OCI-LY7 (cell line): Measurements from ENCODE around the gene THOP1. TPM values are rescaled to one million over a fixed set of nuclear protein-coding genes. Genes with fewer than 3 reads are reported as not detected.

Experiments
- BruUV-seq: library from RNA; stranded (reverse); fragments of 400-500 nt; replicated peaks from 2 replicates; lab custom pipeline; 2021; lab: Mats Ljungman, UMichigan
- CTCF ChIA-PET: fragments of 300-600 bp; sonication (Branson Sonifier 250); formaldehyde crosslinking; loops from one replicate; lab custom pipeline; 2022; ENCODE audit warnings: antibody characterized with exemption; ENCODE audit not compliant: unreplicated experiment; lab: Charles Lee
- POLR2A ChIA-PET: fragments of 300-600 bp; sonication (Branson Sonifier 250); formaldehyde crosslinking; loops from one replicate; lab custom pipeline; 2022; ENCODE audit warnings: antibody characterized with exemption; lab: Charles Lee
- DNase-seq: peaks from one replicate; pipeline ENCODE4 v3.0.0-alpha.2; 2015; ENCODE audit warnings: low spot score
- H2AFZ ChIP-seq: fragments of 200-600 bp; sonication (generic), shearing (Covaris generic); 2 replicates; pipeline ENCODE4 v1.6.1; 2014; ENCODE audit warnings: mild to moderate bottlenecking, antibody characterized with exemption, low read length, moderate library complexity
- H3K27ac ChIP-seq: fragments of 200-600 bp; sonication (generic); 2 replicates; pipeline ENCODE4 v1.5.1; 2014; ENCODE audit warnings: mixed run types, low read depth, mild to moderate bottlenecking, moderate library complexity, low read length, inconsistent platforms; ENCODE audit not compliant: poor library complexity, severe bottlenecking
- H3K36me3 ChIP-seq: fragments of 200-600 bp; sonication (generic); 2 replicates; pipeline ENCODE4 v1.6.1; 2014; ENCODE audit warnings: mild to moderate bottlenecking, antibody characterized with exemption, low read length, moderate library complexity, mixed read lengths; ENCODE audit not compliant: insufficient read depth
- H3K4me1 ChIP-seq: fragments of 200-600 bp; sonication (generic); 2 replicates; pipeline ENCODE4 v1.5.1; 2014; ENCODE audit warnings: mild to moderate bottlenecking, low read length; ENCODE audit not compliant: insufficient read depth, poor library complexity, severe bottlenecking
- H3K4me2 ChIP-seq: fragments of 200-600 bp; sonication (generic); 2 replicates; pipeline ENCODE4 v1.6.1; 2014; ENCODE audit warnings: mild to moderate bottlenecking, low read length
- H3K4me3 ChIP-seq: fragments of 200-600 bp; sonication (generic); 2 replicates; pipeline ENCODE4 v1.5.1; 2014; ENCODE audit warnings: mild to moderate bottlenecking, low read depth, low read length; ENCODE audit not compliant: poor library complexity, severe bottlenecking
- H3K79me2 ChIP-seq: fragments of 200-600 bp; sonication (generic); 2 replicates; pipeline ENCODE4 v1.6.1; 2016; ENCODE audit warnings: low read depth, mild to moderate bottlenecking, low read length, moderate library complexity, mixed read lengths; ENCODE audit not compliant: insufficient read depth
- H3K9me2 ChIP-seq: fragments of 200-600 bp; sonication (generic); 2 replicates; pipeline ENCODE4 v1.6.1; 2016; ENCODE audit warnings: mild to moderate bottlenecking, low read length, mixed read lengths; ENCODE audit not compliant: insufficient read depth
- H3K9me3 ChIP-seq: fragments of 200-600 bp; sonication (generic); 2 replicates; pipeline ENCODE4 v1.6.1; 2014; ENCODE audit warnings: mild to moderate bottlenecking, mixed run types, low read length, mixed read lengths
- H4K20me1 ChIP-seq: fragments of 200-600 bp; sonication (generic); 2 replicates; pipeline ENCODE4 v1.6.1; 2014; ENCODE audit warnings: mild to moderate bottlenecking, antibody characterized with exemption, low read length, moderate library complexity, mixed read lengths; ENCODE audit not compliant: insufficient read depth
- EZH2phosphoT487 ChIP-seq: fragments of 200-600 bp; sonication (generic); IDR thresholded peaks from 2 replicates; pipeline ENCODE4 v1.6.1; 2018; ENCODE audit warnings: low read depth, borderline replicate concordance, mild to moderate bottlenecking, mixed run types, antibody characterized with exemption, low read length, moderate library complexity, mixed read lengths
- intact Hi-C: fragments of 100-400 bp; cut with micrococcal nuclease; formaldehyde crosslinking; loops from one replicate; pipeline ENCODE4 v1.10.0; 2022; ENCODE audit not compliant: unreplicated experiment
- total RNA-seq, 2 experiments: library from RNA; depleted of rRNA in 1 of 2; stranded (reverse); fragments of >200 nt in 1 of 2; shearing (Covaris generic) in 1 of 2; gene quantifications; 2 replicates each; pipeline ENCODE4 v1.2.3, GENCODE V29; 2014 to 2022
- TF ChIP-seq, protein P1 (sequence below): fragments of 200-600 bp; sonication (generic); conservative IDR thresholded peaks from 2 replicates; pipeline ENCODE4 v1.5.1; 2014; ENCODE audit warnings: mild to moderate bottlenecking, antibody characterized with exemption, low read length, moderate library complexity, mixed read lengths

The THOP1 gene
- total RNA-seq, 2 experiments from 2014 or later = 170 to 191 TPM

DNA sequence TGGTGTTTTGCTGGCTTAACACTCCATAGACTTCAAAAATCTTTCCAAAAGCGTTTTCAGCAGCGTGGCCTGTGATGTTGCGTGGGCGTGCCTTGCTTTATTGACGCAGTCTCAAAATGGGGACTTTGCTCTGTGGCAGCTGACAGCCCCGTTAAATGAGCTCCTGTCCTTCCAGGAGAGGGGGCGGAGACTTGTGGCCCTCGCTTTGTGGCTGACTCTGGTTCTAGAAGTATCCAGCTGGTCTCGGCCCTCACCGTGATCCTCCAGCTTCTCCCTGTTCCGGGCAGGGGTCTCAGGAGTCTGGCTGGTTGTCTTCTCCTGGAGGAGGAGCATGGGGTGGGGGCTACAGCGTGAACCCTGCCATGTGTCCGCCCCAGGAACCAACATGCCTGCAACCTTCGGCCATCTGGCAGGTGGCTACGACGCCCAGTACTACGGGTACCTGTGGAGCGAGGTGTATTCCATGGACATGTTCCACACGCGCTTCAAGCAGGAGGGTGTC is 26.0 kb downstream of the THOP1 start:
- no peaks in the 10 kb centered on the region for H3K4me1 ChIP-seq
- intact Hi-C loops = no loop called here
- H3K36me3 ChIP-seq = peaks cover 87% of the 10 kb centered on the region
- H3K27ac ChIP-seq = no peak overlapping the region
- H3K4me3 ChIP-seq = no peak overlapping the region
- H2AFZ ChIP-seq = no peak overlapping the region
- no peaks in the 10 kb centered on the region for H3K9me2 ChIP-seq
- no peaks in the 10 kb centered on the region for H3K9me3 ChIP-seq
- H3K4me2 ChIP-seq = no peak overlapping the region
- no peak for TF ChIP-seq EZH2phosphoT487
- TF ChIP-seq, protein P1, sequence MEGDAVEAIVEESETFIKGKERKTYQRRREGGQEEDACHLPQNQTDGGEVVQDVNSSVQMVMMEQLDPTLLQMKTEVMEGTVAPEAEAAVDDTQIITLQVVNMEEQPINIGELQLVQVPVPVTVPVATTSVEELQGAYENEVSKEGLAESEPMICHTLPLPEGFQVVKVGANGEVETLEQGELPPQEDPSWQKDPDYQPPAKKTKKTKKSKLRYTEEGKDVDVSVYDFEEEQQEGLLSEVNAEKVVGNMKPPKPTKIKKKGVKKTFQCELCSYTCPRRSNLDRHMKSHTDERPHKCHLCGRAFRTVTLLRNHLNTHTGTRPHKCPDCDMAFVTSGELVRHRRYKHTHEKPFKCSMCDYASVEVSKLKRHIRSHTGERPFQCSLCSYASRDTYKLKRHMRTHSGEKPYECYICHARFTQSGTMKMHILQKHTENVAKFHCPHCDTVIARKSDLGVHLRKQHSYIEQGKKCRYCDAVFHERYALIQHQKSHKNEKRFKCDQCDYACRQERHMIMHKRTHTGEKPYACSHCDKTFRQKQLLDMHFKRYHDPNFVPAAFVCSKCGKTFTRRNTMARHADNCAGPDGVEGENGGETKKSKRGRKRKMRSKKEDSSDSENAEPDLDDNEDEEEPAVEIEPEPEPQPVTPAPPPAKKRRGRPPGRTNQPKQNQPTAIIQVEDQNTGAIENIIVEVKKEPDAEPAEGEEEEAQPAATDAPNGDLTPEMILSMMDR = no peak
- no peaks in the 10 kb centered on the region for H4K20me1 ChIP-seq
- POLR2A ChIA-PET = no interaction called here
- no peaks in the 10 kb centered on the region for H3K79me2 ChIP-seq
- no peak for DNase-seq
- BruUV-seq = no TSS peak
- CTCF ChIA-PET = no interaction called here

DNA sequence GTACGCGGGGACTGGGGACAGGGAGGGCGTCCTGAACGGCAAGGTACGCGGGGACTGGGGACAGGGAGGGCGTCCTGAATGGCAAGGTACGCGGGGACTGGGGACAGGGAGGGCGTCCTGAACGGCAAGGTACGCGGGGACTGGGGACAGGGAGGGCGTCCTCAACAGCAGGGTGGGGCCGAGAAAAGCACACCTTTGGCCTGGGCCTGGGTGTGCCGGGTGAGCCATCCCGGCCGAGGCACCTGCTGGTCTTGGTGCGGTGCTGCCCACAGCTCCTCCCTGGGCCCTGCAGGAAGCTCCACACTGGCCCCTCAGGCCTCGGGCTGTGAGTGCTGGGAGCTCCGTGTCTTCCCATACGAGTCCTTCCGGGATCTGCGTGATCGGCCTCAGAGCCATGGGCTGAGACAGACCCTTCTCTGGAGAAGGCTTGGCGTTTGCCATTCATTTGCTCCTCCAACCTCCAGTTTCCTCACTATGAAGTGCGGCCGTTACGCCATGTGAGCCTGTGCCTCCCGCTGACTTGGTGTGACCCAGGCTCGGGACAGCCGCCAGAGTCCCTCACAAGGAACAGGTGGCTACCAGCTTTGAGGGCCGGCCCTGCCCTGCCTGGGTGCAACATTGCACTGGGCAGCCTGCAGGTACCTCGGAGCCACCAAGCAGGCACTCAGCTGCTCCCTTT is 26.6 kb downstream of the THOP1 start:
- POLR2A ChIA-PET = no interaction called here
- Histone ChIP-seq H2AFZ (no peak overlapping the region), H3K79me2 (no peaks in the 10 kb centered on the region), H3K4me3 (no peak overlapping the region), H3K27ac (no peak overlapping the region), H3K9me2 (no peaks in the 10 kb centered on the region), H3K4me1 (no peaks in the 10 kb centered on the region), H3K36me3 (peaks cover 80% of the 10 kb centered on the region), H3K4me2 (no peak overlapping the region), H3K9me3 (no peaks in the 10 kb centered on the region), H4K20me1 (no peaks in the 10 kb centered on the region)
- CTCF ChIA-PET = no interaction called here
- TF ChIP-seq, protein P1 = no peak
- TF ChIP-seq EZH2phosphoT487 = no peak
- no TSS peak for BruUV-seq
- intact Hi-C loops = no loop called here
- no peak for DNase-seq
